Transverse colon (tissue), 4 donors: ENCODE measurements around the gene MED12L. TPM values are rescaled to one million over a fixed set of nuclear protein-coding genes. Genes with fewer than 3 reads are reported as not detected.

ENCODE experiments used
- DNase-seq: peaks from one replicate; pipeline ENCODE4 v3.0.0-alpha.2; 2019
- H3K27ac ChIP-seq, 4 donors: fragments of 200-600 bp; sonication (generic); 2 replicates each; pipeline ENCODE4 v1.5.1; 2016 to 2018; ENCODE audit warnings: inconsistent platforms in 4 of 4
- H3K27me3 ChIP-seq: fragments of 200-600 bp; sonication (generic); 2 replicates; pipeline ENCODE4 v1.5.1; 2017; ENCODE audit warnings: inconsistent platforms
- H3K36me3 ChIP-seq, 4 donors: fragments of 200-600 bp; sonication (generic); 2 replicates each; pipeline ENCODE4 v1.5.1; 2017 to 2019; ENCODE audit warnings: inconsistent platforms in 4 of 4
- H3K4me1 ChIP-seq, 4 donors: fragments of 200-600 bp; sonication (generic); 2 replicates each; pipeline ENCODE4 v1.5.1; 2017 to 2020; ENCODE audit warnings: inconsistent platforms in 4 of 4
- H3K4me3 ChIP-seq, 4 donors: fragments of 200-600 bp; sonication (generic); 1 replicate in 1 of 4; 2 replicates in 3 of 4; pipeline versions ENCODE4 v1.5.1 to v1.6.1; 2017 to 2019; ENCODE audit warnings: inconsistent platforms in 4 of 4
- H3K9me3 ChIP-seq, 2 donors: fragments of 200-600 bp; sonication (generic); 2 replicates each; pipeline ENCODE4 v1.5.1; 2017 to 2019; ENCODE audit warnings: inconsistent platforms in 2 of 2
- CTCF ChIP-seq, 5 experiments: fragments of 200-600 bp in 3 of 5; fragments of 450-650 bp in 2 of 5; sonication (generic) in 3 of 5; IDR thresholded peaks; 1 replicate in 2 of 5; 2 replicates in 3 of 5; pipeline ENCODE4 v1.5.1; 2016 to 2017; ENCODE audit warnings: antibody characterized with exemption in 5 of 5, inconsistent platforms in 3 of 5, mild to moderate bottlenecking in 2 of 5, moderate library complexity in 1 of 5
- EP300 ChIP-seq: sonication (generic); formaldehyde crosslinking; IDR thresholded peaks from one replicate; pipeline ENCODE4 v1.6.1; 2017; ENCODE audit warnings: antibody characterized with exemption, low read depth
- POLR2A ChIP-seq: fragments of 450-650 bp; IDR thresholded peaks from one replicate; pipeline ENCODE4 v1.6.1; 2016; ENCODE audit warnings: antibody characterized with exemption, mild to moderate bottlenecking, moderate library complexity
- POLR2AphosphoS5 ChIP-seq, 3 donors: sonication (generic); formaldehyde crosslinking; IDR thresholded peaks; one replicate each; pipeline ENCODE4 v1.6.1; 2016; ENCODE audit warnings: antibody characterized with exemption in 3 of 3
- WGBS, 2 donors: methylation state at CpG; one replicate each; pipeline ENCODE4 v1.1.5; 2018; ENCODE audit warnings: low coverage in 1 of 2; 5-methylcytosine and 5-hydroxymethylcytosine counted together
- in situ Hi-C, 4 donors: fragments of 200-750 bp; cut with MboI; loops; one replicate each; pipeline versions ENCODE4 v1.15.0 to v1.15.1; 2017; ENCODE audit warnings: low sequenced_read_pairs in 3 of 4, low pct_ligation_motif_present in 1 of 4, low pct_unique_long_range_greater_than_20kb in 1 of 4
- intact Hi-C: fragments of 100-400 bp; cut with DNase I; formaldehyde crosslinking; loops from one replicate; pipeline ENCODE4 v1.15.1; 2023; ENCODE audit warnings: low total_unique reads
- total RNA-seq, 4 donors: library from RNA; depleted of rRNA; stranded (reverse); fragments of >200 nt; gene quantifications; one replicate each; pipeline ENCODE4 v1.1.0, GENCODE V29; 2016

Gene MED12L
- total RNA-seq, 4 donors from 2014 or later: under 0.01 to 8.6 (median 0.64) TPM

GRCh38 chr3:151182349-151183079, 97.0 kb downstream of the MED12L start:
- DNase-seq: no peak
- Histone ChIP-seq H3K27ac (no peak overlapping the region), H3K4me3 (no peak overlapping the region), H3K9me3 (no peaks in the 10 kb centered on the region), H3K27me3 (no peaks in the 10 kb centered on the region), H3K4me1 (peaks cover 0 to 12% (median 6%) of the 10 kb centered on the region in 4 donors), H3K36me3 (no peaks in the 10 kb centered on the region)
- intact Hi-C loops: no loop called here
- in situ Hi-C loops: no loop called here
- no peak for TF ChIP-seq CTCF (IDR thresholded peaks at IDR 0.05)
- no peak for TF ChIP-seq EP300
- no peak for TF ChIP-seq POLR2A
- no peak for TF ChIP-seq POLR2AphosphoS5 (IDR thresholded peaks at IDR 0.05)
- WGBS, 2 donors: 77 to 79% methylated on average over 4 to 5 of the region's 5 CpGs

- intact Hi-C loops: no loop called here
- no peak for DNase-seq
- H3K36me3 ChIP-seq: no peaks in the 10 kb centered on the region
- 70 to 94% methylated on average over 4 to 5 of the region's 5 CpGs for WGBS, 2 donors
- in situ Hi-C loops: no loop called here
- TF ChIP-seq EP300 (no peak), POLR2AphosphoS5 (IDR thresholded peaks at IDR 0.05) (peak in 1 of 3 donors; percentile 39)
- no peak overlapping the region for H3K27ac ChIP-seq
- no peaks in the 10 kb centered on the region for H3K27me3 ChIP-seq
- H3K4me3 ChIP-seq: no peak overlapping the region
- peaks cover 0 to 11% (median 5%) of the 10 kb centered on the region in 4 donors for H3K4me1 ChIP-seq
- H3K9me3 ChIP-seq: no peaks in the 10 kb centered on the region
These were observed 97.8 kb downstream of the MED12L start for GRCh38 chr3:151183265-151183671.

GRCh38 chr3:151191095-151191494, 105.6 kb downstream of the MED12L start:
- in situ Hi-C loops (no loop called here), intact Hi-C loops (no loop called here)
- 63 to 80% methylated on average over 1 of the region's 1 CpG for WGBS, 2 donors
- no peak for DNase-seq
- H3K4me3 ChIP-seq: no peak overlapping the region
- no peaks in the 10 kb centered on the region for H3K36me3 ChIP-seq
- TF ChIP-seq POLR2A (no peak), EP300 (no peak), CTCF (IDR thresholded peaks at IDR 0.05) (no peak)
- no peaks in the 10 kb centered on the region for H3K9me3 ChIP-seq
- no peaks in the 10 kb centered on the region for H3K27me3 ChIP-seq
- no peak overlapping the region for H3K27ac ChIP-seq
- no peaks in the 10 kb centered on the region for H3K4me1 ChIP-seq

- H3K4me3 ChIP-seq: no peak overlapping the region
- H3K9me3 ChIP-seq: no peaks in the 10 kb centered on the region
- H3K27ac ChIP-seq: no peak overlapping the region
- H3K4me1 ChIP-seq: no peaks in the 10 kb centered on the region
- no peaks in the 10 kb centered on the region for H3K36me3 ChIP-seq
- WGBS, 2 donors: 92 to 95% methylated on average over 5 to 6 of the region's 6 CpGs
- H3K27me3 ChIP-seq: no peaks in the 10 kb centered on the region
- in situ Hi-C loops: no loop called here
- no peak for TF ChIP-seq POLR2A
- no peak for TF ChIP-seq CTCF (IDR thresholded peaks at IDR 0.05)
- no peak for TF ChIP-seq EP300
- TF ChIP-seq POLR2AphosphoS5 (IDR thresholded peaks at IDR 0.05): no peak
- intact Hi-C loops: no loop called here
- DNase-seq: no peak
These were observed 107.1 kb downstream of the MED12L start for GRCh38 chr3:151192545-151192944.
